OCI-LY3 (cell line): ENCODE measurements around the gene TSPEAR.

Source experiments
- H2AFZ ChIP-seq: fragments of 200-600, 300-600 bp; shearing (Covaris generic); 2 replicates; pipeline ENCODE4 v1.6.0; 2014; ENCODE audit warnings: antibody characterized with exemption, low read depth, low read length
- H3K27ac ChIP-seq: fragments of 200-600, 300-600 bp; sonication (generic); 2 replicates; pipeline ENCODE4 v1.5.1; 2014; ENCODE audit warnings: mild to moderate bottlenecking, low read length, moderate library complexity, mixed read lengths
- H3K27me3 ChIP-seq: fragments of 200-600, 300-600 bp; sonication (generic); 2 replicates; pipeline ENCODE4 v1.6.1; 2014; ENCODE audit warnings: low read depth, low read length, mixed read lengths
- H3K36me3 ChIP-seq: fragments of 200-600, 300-600 bp; sonication (generic); replicated peaks from 2 replicates; pipeline ENCODE3; 2014; ENCODE audit warnings: low read depth, low read length, mixed read lengths
- H3K4me1 ChIP-seq: fragments of 300-600, 200-600 bp; sonication (generic); 2 replicates; pipeline ENCODE4 v1.6.1; 2014; ENCODE audit warnings: low read length, mixed read lengths
- H3K4me2 ChIP-seq: fragments of 200-600, 300-600 bp; sonication (generic); 2 replicates; pipeline ENCODE4 v1.6.1; 2014; ENCODE audit warnings: low read length, mixed read lengths
- H3K4me3 ChIP-seq: fragments of 300-600, 200-600 bp; sonication (generic); 2 replicates; pipeline ENCODE4 v1.5.1; 2014; ENCODE audit warnings: antibody characterized with exemption, mild to moderate bottlenecking, low read length, moderate library complexity
- H3K79me2 ChIP-seq: fragments of 300-600, 200-600 bp; shearing (Covaris generic); 2 replicates; pipeline ENCODE4 v1.6.1; 2014; ENCODE audit warnings: mild to moderate bottlenecking, low read length, mixed read lengths
- H3K9ac ChIP-seq: fragments of 300-600, 200-600 bp; shearing (Covaris generic); 2 replicates; pipeline ENCODE4 v1.6.0; 2014; ENCODE audit warnings: mild to moderate bottlenecking, low read length, moderate library complexity
- H3K9me3 ChIP-seq: fragments of 200-600, 300-600 bp; shearing (Covaris generic); 2 replicates; pipeline ENCODE4 v1.6.1; 2014; ENCODE audit warnings: low read length, mixed read lengths; ENCODE audit not compliant: insufficient read depth
- H4K20me1 ChIP-seq: fragments of 200-600, 300-600 bp; sonication (generic); 2 replicates; pipeline ENCODE4 v1.6.1; 2016; ENCODE audit warnings: low read length, mixed read lengths; ENCODE audit not compliant: insufficient read depth
- CTCF ChIP-seq: fragments of 200-600, 300-600 bp; sonication (generic); IDR thresholded peaks from 2 replicates; pipeline ENCODE4 v1.5.1; 2014; ENCODE audit warnings: antibody characterized with exemption, low read length, low read depth
- EZH2phosphoT487 ChIP-seq: fragments of 200-600 bp; shearing (Covaris generic); IDR thresholded peaks from 2 replicates; pipeline ENCODE4 v1.6.1; 2018; ENCODE audit warnings: antibody characterized with exemption, mixed run types, low read depth

Gene TSPEAR

GRCh38 chr21:44618504-44618903 lies 92.9 kb downstream of the TSPEAR start:
- no peak overlapping the region for H3K9ac ChIP-seq
- peaks cover 4% of the 10 kb centered on the region; the same call in 1 of the 2 replicates for H3K9me3 ChIP-seq
- H3K4me1 ChIP-seq: no peaks in the 10 kb centered on the region
- H2AFZ ChIP-seq: no peak overlapping the region
- no peaks in the 10 kb centered on the region for H3K27me3 ChIP-seq
- no peak overlapping the region for H3K4me3 ChIP-seq
- no peaks in the 10 kb centered on the region for H3K36me3 ChIP-seq
- no peak overlapping the region for H3K27ac ChIP-seq
- H3K79me2 ChIP-seq: no peaks in the 10 kb centered on the region
- H3K4me2 ChIP-seq: no peak overlapping the region
- H4K20me1 ChIP-seq: no peaks in the 10 kb centered on the region
- TF ChIP-seq EZH2phosphoT487: no peak
- TF ChIP-seq CTCF: no peak

GRCh38 chr21:44617071-44617501 lies 94.3 kb downstream of the TSPEAR start:
- no peak overlapping the region for H3K4me2 ChIP-seq
- no peaks in the 10 kb centered on the region for H3K27me3 ChIP-seq
- H2AFZ ChIP-seq: no peak overlapping the region
- H3K9ac ChIP-seq: no peak overlapping the region
- no peaks in the 10 kb centered on the region for H3K4me1 ChIP-seq
- no peaks in the 10 kb centered on the region for H3K79me2 ChIP-seq
- TF ChIP-seq EZH2phosphoT487 (no peak), CTCF (no peak)
- H4K20me1 ChIP-seq: no peaks in the 10 kb centered on the region
- H3K36me3 ChIP-seq: no peaks in the 10 kb centered on the region
- H3K9me3 ChIP-seq: peaks cover 4% of the 10 kb centered on the region; the same call in 1 of the 2 replicates
- no peak overlapping the region for H3K27ac ChIP-seq
- no peak overlapping the region for H3K4me3 ChIP-seq

DNA sequence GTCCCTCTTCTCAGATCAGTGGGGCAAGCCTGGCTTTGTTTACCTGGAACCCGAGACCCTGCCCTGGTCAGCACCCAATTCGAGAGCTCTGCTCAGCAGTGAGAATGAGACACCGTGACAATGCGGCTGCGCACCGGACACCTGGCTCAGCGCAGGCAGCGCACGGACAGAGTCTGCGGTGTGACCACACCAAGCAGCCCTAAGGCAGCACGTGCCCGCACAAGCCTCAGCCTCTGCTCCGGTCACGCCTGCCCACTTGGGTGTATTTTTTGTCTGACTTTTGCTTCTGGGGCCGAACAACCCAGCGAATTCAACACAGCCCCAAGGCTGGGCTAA lies 94.8 kb downstream of the TSPEAR start:
- no peak overlapping the region for H3K27ac ChIP-seq
- TF ChIP-seq EZH2phosphoT487: no peak
- no peak for TF ChIP-seq CTCF
- no peak overlapping the region for H3K4me2 ChIP-seq
- no peaks in the 10 kb centered on the region for H3K27me3 ChIP-seq
- H3K79me2 ChIP-seq: no peaks in the 10 kb centered on the region
- H3K4me3 ChIP-seq: no peak overlapping the region
- H3K9ac ChIP-seq: no peak overlapping the region
- no peaks in the 10 kb centered on the region for H3K4me1 ChIP-seq
- no peaks in the 10 kb centered on the region for H4K20me1 ChIP-seq
- H3K36me3 ChIP-seq: no peaks in the 10 kb centered on the region
- no peak overlapping the region for H2AFZ ChIP-seq
- H3K9me3 ChIP-seq: peaks cover 4% of the 10 kb centered on the region; the same call in 1 of the 2 replicates

- Histone ChIP-seq H3K9me3 (peaks cover 4% of the 10 kb centered on the region; the same call in 1 of the 2 replicates), H4K20me1 (no peaks in the 10 kb centered on the region), H2AFZ (no peak overlapping the region), H3K36me3 (no peaks in the 10 kb centered on the region), H3K27ac (no peak overlapping the region), H3K4me3 (no peak overlapping the region), H3K79me2 (no peaks in the 10 kb centered on the region), H3K27me3 (no peaks in the 10 kb centered on the region), H3K4me2 (no peak overlapping the region), H3K4me1 (no peaks in the 10 kb centered on the region), H3K9ac (no peak overlapping the region)
- TF ChIP-seq CTCF (no peak), EZH2phosphoT487 (no peak)
These were observed 95.3 kb downstream of the TSPEAR start for GRCh38 chr21:44615911-44616590.
